Caco-2 (cell line): ENCODE data around the gene KLF3. TPM values are rescaled to one million over a fixed set of nuclear protein-coding genes. Genes with fewer than 3 reads are reported as not detected.

Source experiments
- BruUV-seq: library from RNA; stranded (reverse); fragments of 400-500 nt; replicated peaks from 2 replicates; lab custom pipeline; 2021; lab: Mats Ljungman, UMichigan
- CTCF ChIA-PET: fragments of 300-600 bp; sonication (Branson Sonifier 250); formaldehyde crosslinking; loops from one replicate; lab custom pipeline; 2022; ENCODE audit warnings: antibody characterized with exemption; lab: Charles Lee
- POLR2A ChIA-PET: fragments of 300-600 bp; sonication (Branson Sonifier 250); formaldehyde crosslinking; loops from one replicate; lab custom pipeline; 2022; ENCODE audit warnings: antibody characterized with exemption; lab: Charles Lee
- DNase-seq, 2 experiments: peaks; one replicate each; pipeline versions ENCODE4 v3.0.0 to v3.0.0-alpha.2; 2020 to 2022
- H3K27me3 ChIP-seq: replicated peaks from 2 replicates; pipeline ENCODE4 v1.6.0; 2011; ENCODE audit warnings: low read length; ENCODE audit not compliant: control insufficient read depth, insufficient read depth
- H3K36me3 ChIP-seq: 2 replicates; pipeline ENCODE4 v1.5.1; 2011; ENCODE audit warnings: low read length; ENCODE audit not compliant: control insufficient read depth, insufficient read depth
- H3K4me1 ChIP-seq: fragments of 250-450 bp; sonication (Bioruptor Pico); 2 replicates; pipeline ENCODE4 v1.5.1; 2020; ENCODE audit warnings: mild to moderate bottlenecking
- H3K4me3 ChIP-seq: 2 replicates; pipeline ENCODE4 v1.5.1; 2011; ENCODE audit warnings: low read depth, mild to moderate bottlenecking, control low read depth, low read length
- H3K9me3 ChIP-seq: fragments of 250-450 bp; sonication (Bioruptor Pico); 2 replicates; pipeline ENCODE4 v1.5.1; 2020; ENCODE audit warnings: mild to moderate bottlenecking, moderate library complexity
- H3K27ac Mint-ChIP-seq: one replicate; pipeline ENCODE4 v1.8.0; 2022; ENCODE audit warnings: mixed read lengths; ENCODE audit not compliant: unreplicated experiment
- H3K27me3 Mint-ChIP-seq: one replicate; pipeline ENCODE4 v1.8.0; 2022; ENCODE audit warnings: mixed read lengths; ENCODE audit not compliant: insufficient read depth, unreplicated experiment
- H3K36me3 Mint-ChIP-seq: one replicate; pipeline ENCODE4 v1.8.0; 2022; ENCODE audit warnings: mild to moderate bottlenecking, mixed read lengths; ENCODE audit not compliant: insufficient read depth, unreplicated experiment
- H3K4me1 Mint-ChIP-seq: one replicate; pipeline ENCODE4 v1.8.0; 2022; ENCODE audit warnings: low read depth, mixed read lengths; ENCODE audit not compliant: unreplicated experiment
- H3K4me3 Mint-ChIP-seq: one replicate; pipeline ENCODE4 v1.8.0; 2022; ENCODE audit warnings: mild to moderate bottlenecking, moderate library complexity, mixed read lengths; ENCODE audit not compliant: unreplicated experiment
- H3K9me3 Mint-ChIP-seq: one replicate; pipeline ENCODE4 v1.8.0; 2022; ENCODE audit warnings: mixed read lengths; ENCODE audit not compliant: unreplicated experiment
- intact Hi-C: fragments of 100-400 bp; cut with micrococcal nuclease; formaldehyde crosslinking; loops from one replicate; pipeline ENCODE4 v1.10.0; 2022; ENCODE audit not compliant: unreplicated experiment
- total RNA-seq: library from RNA; stranded (reverse); gene quantifications from 2 replicates; pipeline ENCODE4 v1.2.3, GENCODE V29; 2022
- TF ChIP-seq, protein P1 (sequence below), 2 experiments: fragments of 200-600 bp in 1 of 2; IDR thresholded peaks; 1 replicate in 1 of 2; 2 replicates in 1 of 2; pipeline versions ENCODE4 v1.5.1 to v1.8.0; 2011 to 2022; ENCODE audit warnings: antibody characterized with exemption in 1 of 2, control low read depth in 1 of 2, inconsistent platforms in 1 of 2, low read depth in 1 of 2, low read length in 1 of 2, mild to moderate bottlenecking in 1 of 2, moderate library complexity in 1 of 2; ENCODE audit not compliant: insufficient read depth in 1 of 2, severe bottlenecking in 1 of 2, unreplicated experiment in 1 of 2

Gene KLF3
- total RNA-seq, 1 experiment from 2014 or later = 34.8 TPM

DNA sequence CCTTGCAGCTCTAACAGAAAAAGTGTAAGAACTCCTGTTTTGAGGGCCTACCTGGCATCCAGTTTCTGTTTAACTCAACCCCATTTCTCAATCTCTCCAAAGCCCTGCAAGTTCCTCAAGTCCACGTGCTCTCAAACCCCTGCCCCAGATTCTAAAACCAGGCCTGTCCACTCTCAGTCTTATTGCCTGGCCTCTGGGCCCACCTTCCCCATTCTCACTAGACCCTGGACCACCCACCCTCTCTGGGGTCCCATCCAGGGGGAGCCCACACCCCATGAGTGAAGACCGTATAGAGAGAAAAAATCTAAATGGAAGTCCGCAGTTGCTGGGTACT, 60.4 kb downstream of the KLF3 start:
- TF ChIP-seq, protein P1, sequence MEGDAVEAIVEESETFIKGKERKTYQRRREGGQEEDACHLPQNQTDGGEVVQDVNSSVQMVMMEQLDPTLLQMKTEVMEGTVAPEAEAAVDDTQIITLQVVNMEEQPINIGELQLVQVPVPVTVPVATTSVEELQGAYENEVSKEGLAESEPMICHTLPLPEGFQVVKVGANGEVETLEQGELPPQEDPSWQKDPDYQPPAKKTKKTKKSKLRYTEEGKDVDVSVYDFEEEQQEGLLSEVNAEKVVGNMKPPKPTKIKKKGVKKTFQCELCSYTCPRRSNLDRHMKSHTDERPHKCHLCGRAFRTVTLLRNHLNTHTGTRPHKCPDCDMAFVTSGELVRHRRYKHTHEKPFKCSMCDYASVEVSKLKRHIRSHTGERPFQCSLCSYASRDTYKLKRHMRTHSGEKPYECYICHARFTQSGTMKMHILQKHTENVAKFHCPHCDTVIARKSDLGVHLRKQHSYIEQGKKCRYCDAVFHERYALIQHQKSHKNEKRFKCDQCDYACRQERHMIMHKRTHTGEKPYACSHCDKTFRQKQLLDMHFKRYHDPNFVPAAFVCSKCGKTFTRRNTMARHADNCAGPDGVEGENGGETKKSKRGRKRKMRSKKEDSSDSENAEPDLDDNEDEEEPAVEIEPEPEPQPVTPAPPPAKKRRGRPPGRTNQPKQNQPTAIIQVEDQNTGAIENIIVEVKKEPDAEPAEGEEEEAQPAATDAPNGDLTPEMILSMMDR (IDR thresholded peaks at IDR 0.05; ENCODE audit: insufficient read depth in 1 of 2, low read depth in 1 of 2, low read length in 1 of 2, severe bottlenecking in 1 of 2, unreplicated experiment in 1 of 2) = no peak
- no peak for DNase-seq
- Mint-ChIP-seq H3K4me3 (no peak overlapping the region), H3K4me1 (peaks cover 12% of the 10 kb centered on the region), H3K27ac (no peak overlapping the region), H3K9me3 (no peaks in the 10 kb centered on the region), H3K36me3 (no peaks in the 10 kb centered on the region), H3K27me3 (no peaks in the 10 kb centered on the region)
- Histone ChIP-seq H3K4me1 (peaks cover 20% of the 10 kb centered on the region), H3K36me3 (no peaks in the 10 kb centered on the region), H3K9me3 (no peaks in the 10 kb centered on the region), H3K27me3 (no peaks in the 10 kb centered on the region), H3K4me3 (no peak overlapping the region)
- ChIA-PET POLR2A (no interaction called here), CTCF (interaction anchor here (1.0 to 1.3 kb wide), 3 partner anchors 35 to 545 kb away, joined by 3 to 4 read pairs (median 4); no protein-coding TSS in a partner anchor)
- intact Hi-C loops = no loop called here
- BruUV-seq = no TSS peak

DNA sequence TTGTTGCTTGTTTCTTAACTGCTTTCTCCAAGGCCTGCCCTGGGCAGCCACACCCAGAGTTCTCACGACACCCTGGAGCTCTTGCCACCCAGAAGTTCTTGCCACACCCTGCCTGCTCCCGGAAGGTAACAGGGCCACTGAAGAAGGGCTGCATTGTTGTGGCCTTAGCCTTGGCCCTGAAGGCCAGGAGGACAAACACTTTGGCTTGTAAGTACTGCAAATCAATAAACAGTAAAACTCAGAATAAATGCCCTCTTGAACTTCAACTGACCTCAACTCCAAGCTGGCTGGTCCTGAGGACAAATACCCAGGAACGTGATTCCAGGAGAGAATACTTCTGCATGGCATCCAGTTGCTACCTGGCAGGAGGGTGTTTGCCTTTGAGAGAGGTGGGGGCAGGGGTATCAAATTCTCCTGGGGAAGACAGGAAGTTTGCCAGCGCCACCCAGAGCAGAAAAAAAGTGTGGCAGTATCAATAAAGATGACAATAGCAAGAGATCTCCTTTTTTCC, 64.7 kb downstream of the KLF3 start:
- Mint-ChIP-seq H3K36me3 (no peaks in the 10 kb centered on the region), H3K9me3 (peaks cover 10% of the 10 kb centered on the region), H3K27me3 (no peaks in the 10 kb centered on the region), H3K4me1 (peaks cover 11% of the 10 kb centered on the region), H3K27ac (no peak overlapping the region), H3K4me3 (no peak overlapping the region)
- TF ChIP-seq, protein P1 (IDR thresholded peaks at IDR 0.05; ENCODE audit: insufficient read depth in 1 of 2, low read depth in 1 of 2, low read length in 1 of 2, severe bottlenecking in 1 of 2, unreplicated experiment in 1 of 2) = no peak
- ChIA-PET CTCF (interaction anchor here (0.5 kb wide), 1 partner anchor 348 kb away, joined by 4 read pairs; no protein-coding TSS in a partner anchor), POLR2A (no interaction called here)
- Histone ChIP-seq H3K9me3 (no peaks in the 10 kb centered on the region), H3K4me3 (no peak overlapping the region), H3K36me3 (no peaks in the 10 kb centered on the region), H3K27me3 (no peaks in the 10 kb centered on the region), H3K4me1 (peaks cover 16% of the 10 kb centered on the region)
- no peak for DNase-seq
- BruUV-seq = no TSS peak
- intact Hi-C loops = no loop called here

DNA sequence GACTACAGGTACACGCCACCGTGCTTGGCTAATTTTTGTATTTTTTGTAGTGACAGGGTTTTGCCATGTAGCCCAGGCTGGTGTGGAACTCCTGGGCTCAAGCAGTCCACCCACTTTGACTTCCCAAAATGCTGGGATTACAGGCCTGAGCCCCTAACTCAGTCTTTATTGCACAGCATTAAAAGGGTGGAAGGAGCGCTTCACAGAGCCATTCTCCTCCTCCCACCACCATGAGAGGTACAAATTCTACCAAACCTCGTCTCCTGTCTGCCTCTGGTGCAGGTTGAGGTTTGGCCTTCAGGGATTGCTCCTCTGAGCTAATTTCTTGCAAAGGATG, 66.5 kb downstream of the KLF3 start:
- Mint-ChIP-seq H3K9me3 (peaks cover 21% of the 10 kb centered on the region), H3K27ac (no peak overlapping the region)
- POLR2A ChIA-PET = no interaction called here

More for the DNA sequence above, 66.5 kb downstream of the KLF3 start:
- no peaks in the 10 kb centered on the region for H3K36me3 Mint-ChIP-seq
- H3K27me3 Mint-ChIP-seq = no peaks in the 10 kb centered on the region
- no peak for DNase-seq
- H3K4me3 Mint-ChIP-seq = no peak overlapping the region
- no peaks in the 10 kb centered on the region for H3K27me3 ChIP-seq
- TF ChIP-seq, protein P1 (IDR thresholded peaks at IDR 0.05; ENCODE audit: insufficient read depth in 1 of 2, low read depth in 1 of 2, low read length in 1 of 2, severe bottlenecking in 1 of 2, unreplicated experiment in 1 of 2) = no peak
- H3K4me1 Mint-ChIP-seq = no peaks in the 10 kb centered on the region
- H3K4me3 ChIP-seq = no peak overlapping the region
- 0 out of 2 replicates have a peak, but pooled peaks cover 1% of the 10 kb centered on the region for H3K4me1 ChIP-seq
- no peaks in the 10 kb centered on the region for H3K9me3 ChIP-seq
- BruUV-seq = no TSS peak
- H3K36me3 ChIP-seq = no peaks in the 10 kb centered on the region
- intact Hi-C loops = loop anchor here (2.0 to 5.0 kb wide), 2 partner anchors 56 to 663 kb away; no protein-coding TSS in a partner anchor
- CTCF ChIA-PET = interaction anchor here (1.0 to 1.7 kb wide), 2 partner anchors 550 to 661 kb away, joined by 4 read pairs; no protein-coding TSS in a partner anchor
